GM12878 (cell line): ENCODE measurements around the gene ADAM23. TPM values are rescaled to one million over a fixed set of nuclear protein-coding genes. Genes with fewer than 3 reads are reported as not detected.

Experiments
- ATAC-seq: fragments of 200-7000 bp; cut with Tn5 transposase; 3 replicates; pipeline ENCODE4 v1.9.1; 2020; ENCODE audit warnings: mild to moderate bottlenecking, moderate library complexity
- Bru-seq: library from RNA; stranded (reverse); fragments of 400-500 nt; gene quantifications from one replicate; lab custom pipeline; 2021; lab: Mats Ljungman, UMichigan
- BruChase-seq, 2 experiments: library from RNA; stranded (reverse); fragments of 400-500 nt; gene quantifications; one replicate each; lab custom pipeline; 2021; lab: Mats Ljungman, UMichigan
- BruUV-seq: library from RNA; stranded (reverse); fragments of 400-500 nt; replicated peaks from 2 replicates; lab custom pipeline; 2021; lab: Mats Ljungman, UMichigan
- CTCF ChIA-PET: fragments of 300-600 bp; sonication (Branson Sonifier 250); formaldehyde crosslinking; extraction: SDS; loops from one replicate; lab custom pipeline; 2021; ENCODE audit warnings: inconsistent platforms; lab: Yijun Ruan, JAX
- POLR2A ChIA-PET: fragments of 350-600 bp; formaldehyde crosslinking; extraction: SDS; loops from one replicate; lab custom pipeline; 2021; ENCODE audit warnings: inconsistent platforms; lab: Charles Lee
- RAD21 ChIA-PET: fragments of 300-600 bp; sonication (Branson Sonifier 250); formaldehyde crosslinking; loops from one replicate; lab custom pipeline; 2023; ENCODE audit warnings: antibody characterized with exemption; ENCODE audit not compliant: unreplicated experiment; lab: Charles Lee
- SMC1A ChIA-PET: fragments of 300-600 bp; sonication (Branson Sonifier 250); formaldehyde crosslinking; loops from one replicate; lab custom pipeline; 2023; ENCODE audit not compliant: unreplicated experiment, uncharacterized antibody; lab: Charles Lee
- DNase-seq: peaks from one replicate; pipeline ENCODE4 v3.0.0-alpha.2; 2011; ENCODE audit warnings: low read depth, low spot score
- FAIRE-seq: peaks from 3 replicates; lab custom pipeline; 2011; peaks lifted over from hg19 to GRCh38; lab: Jason Lieb, UNC
- H2AFZ ChIP-seq: 2 replicates; pipeline ENCODE4 v1.6.0; 2011; ENCODE audit warnings: low read depth, low read length, control low read depth; ENCODE audit not compliant: control insufficient read depth
- H3K27ac ChIP-seq: 2 replicates; pipeline ENCODE4 v1.5.1; 2011; ENCODE audit warnings: control low read depth; ENCODE audit not compliant: control insufficient read depth, insufficient read depth
- H3K27me3 ChIP-seq, 2 experiments: replicated peaks in 1 of 2; 2 replicates each; pipeline versions ENCODE4 v1.6.0 to v1.6.1; 2011; ENCODE audit warnings: low read length in 1 of 2; ENCODE audit not compliant: control insufficient read depth in 2 of 2, insufficient read depth in 2 of 2
- H3K36me3 ChIP-seq, 2 experiments: 2 replicates each; pipeline ENCODE4 v1.5.1; 2011; ENCODE audit warnings: low read length in 1 of 2; ENCODE audit not compliant: control insufficient read depth in 2 of 2, insufficient read depth in 2 of 2
- H3K4me1 ChIP-seq: 2 replicates; pipeline ENCODE4 v1.6.1; 2011; ENCODE audit warnings: mild to moderate bottlenecking, low read length, moderate library complexity, mixed read lengths; ENCODE audit not compliant: control insufficient read depth, insufficient read depth
- H3K4me2 ChIP-seq: 2 replicates; pipeline ENCODE4 v1.6.0; 2011; ENCODE audit warnings: control low read depth; ENCODE audit not compliant: control insufficient read depth, insufficient read depth
- H3K4me3 ChIP-seq: fragments of 200-600 bp; sonication (generic); 2 replicates; pipeline ENCODE4 v1.5.1; 2016
- H3K79me2 ChIP-seq: 2 replicates; pipeline ENCODE4 v1.6.0; 2011; ENCODE audit warnings: low read length; ENCODE audit not compliant: control insufficient read depth, insufficient read depth
- H3K9ac ChIP-seq: 2 replicates; pipeline ENCODE4 v1.8.0; 2011; ENCODE audit warnings: low read length, control low read depth, mixed read lengths; ENCODE audit not compliant: control insufficient read depth, insufficient read depth
- H3K9me3 ChIP-seq: replicated peaks from 3 replicates; pipeline ENCODE4 v1.5.1; 2011; ENCODE audit warnings: mild to moderate bottlenecking, low read length; ENCODE audit not compliant: control insufficient read depth, insufficient read depth
- H4K20me1 ChIP-seq: 2 replicates; pipeline ENCODE4 v1.6.0; 2011; ENCODE audit not compliant: control insufficient read depth, insufficient read depth
- MYB ChIP-seq: fragments of 150-350 bp; IDR thresholded peaks from 2 replicates; pipeline ENCODE4 v1.6.1; 2014; ENCODE audit warnings: mild to moderate bottlenecking, low read depth, low read length, borderline replicate concordance
- NFYA ChIP-seq: IDR thresholded peaks from 2 replicates; pipeline ENCODE4 v1.6.1; 2011; ENCODE audit warnings: low read depth, mild to moderate bottlenecking, low read length, improper control_type of control experiment, borderline replicate concordance
- PML ChIP-seq: IDR thresholded peaks from 2 replicates; pipeline ENCODE4 v1.6.1; 2012; ENCODE audit warnings: low read length, inconsistent platforms
- RAD21 ChIP-seq: IDR thresholded peaks from 2 replicates; pipeline ENCODE4 v1.6.1; 2011; ENCODE audit warnings: mild to moderate bottlenecking, low read depth, low read length, moderate library complexity; ENCODE audit not compliant: insufficient read depth
- RB1 ChIP-seq: fragments of 450-650 bp; formaldehyde crosslinking; IDR thresholded peaks from 2 replicates; pipeline ENCODE4 v1.6.1; 2017; ENCODE audit warnings: mild to moderate bottlenecking, borderline replicate concordance
- SMAD5 ChIP-seq: IDR thresholded peaks from 2 replicates; pipeline ENCODE4 v1.6.1; 2016; ENCODE audit warnings: antibody characterized with exemption, low read depth
- SRF ChIP-seq, 2 experiments: IDR thresholded peaks; 2 replicates each; pipeline ENCODE4 v1.6.1; 2011; ENCODE audit warnings: low read depth in 2 of 2, low read length in 2 of 2, mild to moderate bottlenecking in 1 of 2, moderate library complexity in 1 of 2
- TARDBP ChIP-seq: IDR thresholded peaks from 2 replicates; pipeline ENCODE4 v1.6.1; 2016; ENCODE audit warnings: borderline replicate concordance
- YY1 ChIP-seq: IDR thresholded peaks from 2 replicates; pipeline ENCODE4 v1.6.1; 2011; ENCODE audit warnings: low read depth, mild to moderate bottlenecking, low read length
- ZNF217 ChIP-seq: fragments of 450-650 bp; IDR thresholded peaks from 2 replicates; pipeline ENCODE4 v1.6.1; 2017; ENCODE audit warnings: antibody characterized with exemption, mild to moderate bottlenecking
- ZZZ3 ChIP-seq: IDR thresholded peaks from 2 replicates; pipeline ENCODE4 v1.6.1; 2011; ENCODE audit warnings: low read depth; ENCODE audit not compliant: control insufficient read depth, insufficient read length
- WGBS: methylation state at CpG from one replicate; pipeline ENCODE4 v1.1.6; 2016; ENCODE audit warnings: low lambda C conversion rate; ENCODE audit not compliant: insufficient replicate concordance, insufficient coverage; ENCODE audit errors: missing lambda C conversion rate; 5-methylcytosine and 5-hydroxymethylcytosine counted together
- in situ Hi-C: fragments of 300-500 bp; cut with MboI; formaldehyde crosslinking; loops from 9 replicates; pipeline ENCODE4 v1.14.3; 2018; ENCODE audit warnings: mixed read lengths
- intact Hi-C: fragments of 100-400 bp; cut with micrococcal nuclease; formaldehyde crosslinking; loops from one replicate; pipeline ENCODE4 v1.14.2; 2022; ENCODE audit not compliant: unreplicated experiment
- long read RNA-seq, 2 experiments: library from polyadenylated mRNA; unstranded; transcript quantifications; one replicate each; pipeline ENCODE4 v2.0.0, GENCODE V29; 2019 to 2020
- polyA minus RNA-seq, 3 experiments: library from RNA; depleted of rRNA, polyadenylated mRNA; stranded (reverse); fragments of >200 nt; gene quantifications; 2 replicates each; pipeline ENCODE4 v1.2.3, GENCODE V29; 2011
- polyA plus RNA-seq, 11 experiments: library from polyadenylated mRNA; depleted of rRNA in 4 of 11; unstranded in 6 of 11; stranded (reverse) in 5 of 11; fragments of >200 nt; fragmentation: Nextera tagmentation in 4 of 11; fragmentation: Illumina TruSeq in 1 of 11; extraction: Ambion mirVana in 4 of 11; extraction: Trizol in 1 of 11; gene quantifications; 1 replicate in 1 of 11; 2 replicates in 10 of 11; pipeline versions ENCODE4 v1.2.1 to v1.2.3, GENCODE V29; 2011 to 2016; ENCODE audit warnings: inconsistent platforms in 2 of 11, missing spikeins in 2 of 11, low read depth in 1 of 11
- total RNA-seq, 4 experiments: library from RNA; depleted of rRNA in 3 of 4; stranded (reverse); fragments of >200 nt in 3 of 4; fragmentation: Illumina TruSeq in 1 of 4; extraction: Trizol in 1 of 4; gene quantifications; 2 replicates each; pipeline versions ENCODE4 v1.2.1 to v1.2.3, GENCODE V29; 2013 to 2021
- TF ChIP-seq, protein P1 (sequence below): fragments of 450-650 bp; formaldehyde crosslinking; IDR thresholded peaks from 2 replicates; pipeline ENCODE4 v1.5.0; 2022; ENCODE audit warnings: mild to moderate bottlenecking, missing genetic modification characterization

ADAM23 gene, protein sequence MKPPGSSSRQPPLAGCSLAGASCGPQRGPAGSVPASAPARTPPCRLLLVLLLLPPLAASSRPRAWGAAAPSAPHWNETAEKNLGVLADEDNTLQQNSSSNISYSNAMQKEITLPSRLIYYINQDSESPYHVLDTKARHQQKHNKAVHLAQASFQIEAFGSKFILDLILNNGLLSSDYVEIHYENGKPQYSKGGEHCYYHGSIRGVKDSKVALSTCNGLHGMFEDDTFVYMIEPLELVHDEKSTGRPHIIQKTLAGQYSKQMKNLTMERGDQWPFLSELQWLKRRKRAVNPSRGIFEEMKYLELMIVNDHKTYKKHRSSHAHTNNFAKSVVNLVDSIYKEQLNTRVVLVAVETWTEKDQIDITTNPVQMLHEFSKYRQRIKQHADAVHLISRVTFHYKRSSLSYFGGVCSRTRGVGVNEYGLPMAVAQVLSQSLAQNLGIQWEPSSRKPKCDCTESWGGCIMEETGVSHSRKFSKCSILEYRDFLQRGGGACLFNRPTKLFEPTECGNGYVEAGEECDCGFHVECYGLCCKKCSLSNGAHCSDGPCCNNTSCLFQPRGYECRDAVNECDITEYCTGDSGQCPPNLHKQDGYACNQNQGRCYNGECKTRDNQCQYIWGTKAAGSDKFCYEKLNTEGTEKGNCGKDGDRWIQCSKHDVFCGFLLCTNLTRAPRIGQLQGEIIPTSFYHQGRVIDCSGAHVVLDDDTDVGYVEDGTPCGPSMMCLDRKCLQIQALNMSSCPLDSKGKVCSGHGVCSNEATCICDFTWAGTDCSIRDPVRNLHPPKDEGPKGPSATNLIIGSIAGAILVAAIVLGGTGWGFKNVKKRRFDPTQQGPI
- 51.4 and 53.5 TPM in 2 replicates for total RNA-seq (2013; cell fraction: nucleolus; rRNA removed)
- total RNA-seq (2014; rRNA removed) (11.0 and 12.8 TPM in 2 replicates), total RNA-seq (2014; rRNA removed; fragmentation: Illumina TruSeq; extraction: Trizol) (19.3 and 20.6 TPM in 2 replicates), total RNA-seq (2021) (36.9 and 41.8 TPM in 2 replicates), polyA plus RNA-seq (2011; rRNA removed) (26.2 and 31.4 TPM in 2 replicates), polyA plus RNA-seq (2014; fragmentation: Illumina TruSeq; extraction: Trizol) (36.1 and 50.7 TPM in 2 replicates), polyA plus RNA-seq (2014; fragmentation: Nextera tagmentation; extraction: Ambion mirVana) (10 to 100 TPM in 1 of 2 experiments, 1 to 10 TPM in 1; 7.9 to 11.9 TPM), polyA plus RNA-seq (2014; rRNA removed) (24.0 and 24.5 TPM in 2 replicates), polyA plus RNA-seq (2016; fragmentation: Nextera tagmentation; extraction: Ambion mirVana) (10 to 100 TPM in 1 of 2 experiments, 1 to 10 TPM in 1; 5.7 to 11.4 TPM), polyA minus RNA-seq (2011; rRNA and poly(A)+ RNA removed) (36.3 and 48.4 TPM in 2 replicates), Bru-seq, nascent RNA (percentile 56 among the genes with signal in this experiment), BruChase-seq, experiment 1, labeled RNA remaining after a 6-hour chase (percentile 56 among the genes with signal in this experiment), BruChase-seq, experiment 2, labeled RNA remaining after a 2-hour chase (percentile 59 among the genes with signal in this experiment)
- polyA plus RNA-seq (2011; ENCODE audit: low read depth): 8.1 TPM
- polyA plus RNA-seq (2011; cell fraction: cytosol; rRNA removed): 25.4 and 28.4 TPM in 2 replicates
- polyA plus RNA-seq (2011; cell fraction: nucleus; rRNA removed): 19.6 and 26.4 TPM in 2 replicates
- 10.1 and 12.2 TPM in 2 replicates for polyA plus RNA-seq (2012)
- 11.5 and 14.9 TPM in 2 replicates for polyA minus RNA-seq (2011; cell fraction: cytosol; rRNA and poly(A)+ RNA removed)
- 23.8 and 32.9 TPM in 2 replicates for polyA minus RNA-seq (2011; cell fraction: nucleus; rRNA and poly(A)+ RNA removed)
- long read RNA-seq, experiment 1, partial matches to known transcripts: 1 of 2 reads
- long read RNA-seq, experiment 1, other reads (novel, unspliced or antisense): 1 of 2 reads
- long read RNA-seq, experiment 2, full-length matches to known transcripts: 1 of 28 reads
- long read RNA-seq, experiment 2, partial matches to known transcripts: 15 of 28 reads
- long read RNA-seq, experiment 2, other reads (novel, unspliced or antisense): 12 of 28 reads

GRCh38 chr2:206442833-206443734, at the start of gene ADAM23:
Gene ADAM23 (plus strand): TSS chr2:206443532. CDS start chr2:206443867, 335 bp downstream.
- DNase-seq (no peak), ATAC-seq (peak; percentile 51), FAIRE-seq (no peak)
- in situ Hi-C loops: no loop called here
- BruUV-seq: no TSS peak
- Histone ChIP-seq H3K36me3 (no peaks in the 10 kb centered on the region), H3K4me3 (peak within 1 kb of the TSS; percentile 63), H3K27me3 (peaks cover 3 to 24% of the 10 kb centered on the region in 2 experiments), H3K79me2 (no peaks in the 10 kb centered on the region; the same call in 1 of the 2 replicates), H3K4me2 (peak within 1 kb of the TSS; percentile 84), H3K9ac (no peak within 1 kb of the TSS), H3K4me1 (peaks cover 7% of the 10 kb centered on the region), H3K9me3 (no peaks in the 10 kb centered on the region), H4K20me1 (no peaks in the 10 kb centered on the region), H3K27ac (no peak within 1 kb of the TSS), H2AFZ (peak within 1 kb of the TSS; percentile 23)
- ChIA-PET SMC1A (interaction anchor here (0.5 to 1.5 kb wide), 2 partner anchors 46 to 97 kb away, joined by 3 read pairs; no protein-coding TSS in a partner anchor), RAD21 (no interaction called here), CTCF (no interaction called here), POLR2A (no interaction called here)
- 2% methylated on average over 65 of the region's 81 CpGs for WGBS
- intact Hi-C loops: loop anchor here (2.0 to 10.0 kb wide), 2 partner anchors 50 to 168 kb away; partner anchors contain the start of gene ZDBF2
- no peak for TF ChIP-seq MYB
- TF ChIP-seq RAD21: peak; percentile 38; the same call in 1 of the 2 replicates
- no peak for TF ChIP-seq RB1
- no peak for TF ChIP-seq NFYA
- TF ChIP-seq PML: no peak
- no peak for TF ChIP-seq ZZZ3
- TF ChIP-seq SRF (IDR thresholded peaks at IDR 0.05; ENCODE audit: low read depth in 2 of 2, low read length in 2 of 2): no peak
- TF ChIP-seq, protein P1, sequence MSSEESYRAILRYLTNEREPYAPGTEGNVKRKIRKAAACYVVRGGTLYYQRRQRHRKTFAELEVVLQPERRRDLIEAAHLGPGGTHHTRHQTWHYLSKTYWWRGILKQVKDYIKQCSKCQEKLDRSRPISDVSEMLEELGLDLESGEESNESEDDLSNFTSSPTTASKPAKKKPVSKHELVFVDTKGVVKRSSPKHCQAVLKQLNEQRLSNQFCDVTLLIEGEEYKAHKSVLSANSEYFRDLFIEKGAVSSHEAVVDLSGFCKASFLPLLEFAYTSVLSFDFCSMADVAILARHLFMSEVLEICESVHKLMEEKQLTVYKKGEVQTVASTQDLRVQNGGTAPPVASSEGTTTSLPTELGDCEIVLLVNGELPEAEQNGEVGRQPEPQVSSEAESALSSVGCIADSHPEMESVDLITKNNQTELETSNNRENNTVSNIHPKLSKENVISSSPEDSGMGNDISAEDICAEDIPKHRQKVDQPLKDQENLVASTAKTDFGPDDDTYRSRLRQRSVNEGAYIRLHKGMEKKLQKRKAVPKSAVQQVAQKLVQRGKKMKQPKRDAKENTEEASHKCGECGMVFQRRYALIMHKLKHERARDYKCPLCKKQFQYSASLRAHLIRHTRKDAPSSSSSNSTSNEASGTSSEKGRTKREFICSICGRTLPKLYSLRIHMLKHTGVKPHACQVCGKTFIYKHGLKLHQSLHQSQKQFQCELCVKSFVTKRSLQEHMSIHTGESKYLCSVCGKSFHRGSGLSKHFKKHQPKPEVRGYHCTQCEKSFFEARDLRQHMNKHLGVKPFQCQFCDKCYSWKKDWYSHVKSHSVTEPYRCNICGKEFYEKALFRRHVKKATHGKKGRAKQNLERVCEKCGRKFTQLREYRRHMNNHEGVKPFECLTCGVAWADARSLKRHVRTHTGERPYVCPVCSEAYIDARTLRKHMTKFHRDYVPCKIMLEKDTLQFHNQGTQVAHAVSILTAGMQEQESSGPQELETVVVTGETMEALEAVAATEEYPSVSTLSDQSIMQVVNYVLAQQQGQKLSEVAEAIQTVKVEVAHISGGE (CRISPR knock-in tag): no peak
- no peak for TF ChIP-seq YY1
- no peak for TF ChIP-seq TARDBP
- TF ChIP-seq ZNF217: no peak
- TF ChIP-seq SMAD5: no peak
